Sigmoid colon (tissue), 4 donors: ENCODE results near the gene R3HDM2.

Experiments used
- CTCF ChIP-seq, 4 experiments: fragments of 450-650 bp in 3 of 4; fragments of 200-600 bp in 1 of 4; IDR thresholded peaks; one replicate each; pipeline ENCODE4 v1.5.1; 2016 to 2019; ENCODE audit warnings: antibody characterized with exemption in 4 of 4, mild to moderate bottlenecking in 3 of 4, moderate library complexity in 2 of 4
- EP300 ChIP-seq, 4 donors: sonication (generic); formaldehyde crosslinking; IDR thresholded peaks; one replicate each; pipeline ENCODE4 v1.6.1; 2017; ENCODE audit warnings: antibody characterized with exemption in 4 of 4
- POLR2A ChIP-seq, 2 donors: fragments of 450-650 bp; IDR thresholded peaks; one replicate each; pipeline ENCODE4 v1.6.1; 2016; ENCODE audit warnings: antibody characterized with exemption in 2 of 2, mild to moderate bottlenecking in 2 of 2, moderate library complexity in 2 of 2
- POLR2AphosphoS5 ChIP-seq, 4 donors: sonication (generic); formaldehyde crosslinking; IDR thresholded peaks; one replicate each; pipeline ENCODE4 v1.6.1; 2017; ENCODE audit warnings: antibody characterized with exemption in 4 of 4

GRCh38 chr12:57330992-57331391, 99.9 kb downstream of the R3HDM2 start:
- no peak for TF ChIP-seq POLR2AphosphoS5 (IDR thresholded peaks at IDR 0.05)
- TF ChIP-seq CTCF (IDR thresholded peaks at IDR 0.05), result no peak
- TF ChIP-seq POLR2A (IDR thresholded peaks at IDR 0.05), result no peak
- no peak for TF ChIP-seq EP300 (IDR thresholded peaks at IDR 0.05)
